ENCODE results near the gene PARD3.

Gene PARD3

DNA sequence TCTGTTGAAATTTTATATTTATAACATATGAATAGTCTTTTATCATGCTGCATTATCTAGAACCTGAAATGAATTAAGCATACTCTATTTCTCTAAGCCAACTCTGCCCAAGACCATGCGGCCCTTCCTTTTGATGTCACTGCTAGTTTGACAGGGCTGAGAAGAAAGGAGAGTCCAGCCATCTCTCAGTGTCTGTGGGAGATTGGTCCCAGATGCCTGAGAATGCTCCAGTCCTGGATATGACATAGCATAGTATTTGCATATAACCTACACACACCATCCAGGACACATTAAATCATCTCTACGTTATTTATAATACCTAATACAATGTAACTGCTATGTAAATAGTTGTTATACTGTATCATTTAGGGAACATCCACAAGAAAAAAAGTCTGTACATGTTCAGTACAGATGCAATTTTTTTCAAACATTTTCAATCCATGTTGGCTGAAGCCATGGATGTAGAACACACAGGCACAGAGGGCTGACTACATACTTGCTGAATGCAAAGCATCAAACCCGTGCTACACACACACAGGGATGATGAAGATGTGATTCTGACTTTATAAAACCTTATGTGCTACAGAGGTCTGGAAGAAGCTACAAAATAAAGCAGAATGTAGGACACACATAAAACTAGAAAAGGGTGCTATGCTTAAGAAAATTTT is 315.4 kb downstream of the PARD3 start:
- no peak overlapping the region for H3K4me2 ChIP-seq (ENCODE audit: low read length)
- no peak for TF ChIP-seq EZH2phosphoT487 (IDR thresholded peaks at IDR 0.05; ENCODE audit: borderline replicate concordance, low read length)
- TF ChIP-seq, protein P1, sequence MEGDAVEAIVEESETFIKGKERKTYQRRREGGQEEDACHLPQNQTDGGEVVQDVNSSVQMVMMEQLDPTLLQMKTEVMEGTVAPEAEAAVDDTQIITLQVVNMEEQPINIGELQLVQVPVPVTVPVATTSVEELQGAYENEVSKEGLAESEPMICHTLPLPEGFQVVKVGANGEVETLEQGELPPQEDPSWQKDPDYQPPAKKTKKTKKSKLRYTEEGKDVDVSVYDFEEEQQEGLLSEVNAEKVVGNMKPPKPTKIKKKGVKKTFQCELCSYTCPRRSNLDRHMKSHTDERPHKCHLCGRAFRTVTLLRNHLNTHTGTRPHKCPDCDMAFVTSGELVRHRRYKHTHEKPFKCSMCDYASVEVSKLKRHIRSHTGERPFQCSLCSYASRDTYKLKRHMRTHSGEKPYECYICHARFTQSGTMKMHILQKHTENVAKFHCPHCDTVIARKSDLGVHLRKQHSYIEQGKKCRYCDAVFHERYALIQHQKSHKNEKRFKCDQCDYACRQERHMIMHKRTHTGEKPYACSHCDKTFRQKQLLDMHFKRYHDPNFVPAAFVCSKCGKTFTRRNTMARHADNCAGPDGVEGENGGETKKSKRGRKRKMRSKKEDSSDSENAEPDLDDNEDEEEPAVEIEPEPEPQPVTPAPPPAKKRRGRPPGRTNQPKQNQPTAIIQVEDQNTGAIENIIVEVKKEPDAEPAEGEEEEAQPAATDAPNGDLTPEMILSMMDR (IDR thresholded peaks at IDR 0.05; ENCODE audit: low read depth, low read length, poor library complexity, severe bottlenecking), result no peak
- H3K36me3 ChIP-seq (ENCODE audit: control insufficient read depth, low read length), result no peaks in the 10 kb centered on the region
- H3K79me2 ChIP-seq (ENCODE audit: control insufficient read depth, low read length), result no peaks in the 10 kb centered on the region
- H3K27ac ChIP-seq (ENCODE audit: low read depth, low read length), result no peak overlapping the region
- no peaks in the 10 kb centered on the region for H3K9me2 ChIP-seq (replicated peaks; ENCODE audit: control insufficient read depth, low read length)
- no peaks in the 10 kb centered on the region for H3K4me1 ChIP-seq (ENCODE audit: control insufficient read depth, low read length)
- no peaks in the 10 kb centered on the region for H3K27me3 ChIP-seq (ENCODE audit: control insufficient read depth, low read length)
- H3K9me3 ChIP-seq (ENCODE audit: control insufficient read depth, insufficient read depth, low read length), result no peaks in the 10 kb centered on the region
- no peaks in the 10 kb centered on the region for H3F3A ChIP-seq (ENCODE audit: control insufficient read depth, insufficient read depth)
- H3K4me3 ChIP-seq (ENCODE audit: low read length), result no peak overlapping the region
- H4K20me1 ChIP-seq (ENCODE audit: control insufficient read depth, insufficient read depth, low read depth, low read length), result no peaks in the 10 kb centered on the region

DNA sequence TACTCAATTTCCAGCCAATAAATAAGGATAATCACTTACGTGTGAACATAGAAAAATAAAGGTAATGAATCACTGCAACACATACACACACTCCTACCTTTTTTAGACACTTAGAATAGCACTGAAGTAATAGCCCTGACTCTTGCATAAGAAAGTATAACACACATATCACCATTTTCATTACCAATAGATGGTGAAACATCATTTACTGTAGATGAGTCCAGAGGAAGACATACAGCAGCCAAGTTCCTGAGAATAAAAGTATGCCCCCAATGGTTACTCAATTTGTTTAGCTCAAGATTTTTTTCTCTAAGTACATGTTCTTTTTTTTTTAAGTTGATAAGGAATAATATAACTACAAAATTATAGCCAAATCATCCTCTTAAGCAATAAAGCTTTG is 316.3 kb downstream of the PARD3 start:
- Histone ChIP-seq H3K4me3 (ENCODE audit: low read length) (no peak overlapping the region), H3K36me3 (ENCODE audit: control insufficient read depth, low read length) (no peaks in the 10 kb centered on the region), H3K9me2 (replicated peaks; ENCODE audit: control insufficient read depth, low read length) (no peaks in the 10 kb centered on the region), H3F3A (ENCODE audit: control insufficient read depth, insufficient read depth) (no peaks in the 10 kb centered on the region), H4K20me1 (ENCODE audit: control insufficient read depth, insufficient read depth, low read depth, low read length) (no peaks in the 10 kb centered on the region), H3K4me2 (ENCODE audit: low read length) (no peak overlapping the region), H3K4me1 (ENCODE audit: control insufficient read depth, low read length) (no peaks in the 10 kb centered on the region), H3K27me3 (ENCODE audit: control insufficient read depth, low read length) (no peaks in the 10 kb centered on the region), H3K79me2 (ENCODE audit: control insufficient read depth, low read length) (no peaks in the 10 kb centered on the region), H3K27ac (ENCODE audit: low read depth, low read length) (no peak overlapping the region), H3K9me3 (ENCODE audit: control insufficient read depth, insufficient read depth, low read length) (no peaks in the 10 kb centered on the region)
- TF ChIP-seq, protein P1 (IDR thresholded peaks at IDR 0.05; ENCODE audit: low read depth, low read length, poor library complexity, severe bottlenecking), result no peak
- no peak for TF ChIP-seq EZH2phosphoT487 (IDR thresholded peaks at IDR 0.05; ENCODE audit: borderline replicate concordance, low read length)

DNA sequence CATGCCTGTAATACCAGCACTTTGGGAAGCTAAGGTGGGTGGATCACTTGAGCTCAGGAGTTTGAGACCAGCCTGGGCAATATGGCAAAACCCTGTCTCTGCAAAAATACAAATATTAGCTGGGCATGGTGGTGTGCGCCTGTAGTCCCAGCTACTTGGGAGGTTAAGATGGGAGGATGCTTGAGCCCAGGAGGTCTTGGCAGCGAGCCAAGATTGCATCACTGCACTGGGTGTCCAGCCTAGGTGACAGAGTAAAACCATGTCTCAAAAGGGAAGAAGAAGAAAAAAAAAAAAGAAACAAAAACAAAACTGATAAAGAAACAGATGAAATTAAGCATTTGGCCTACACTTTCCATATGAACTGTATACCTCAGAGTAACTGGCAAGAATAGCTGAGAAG is 319.2 kb downstream of the PARD3 start:
- H3K27ac ChIP-seq (ENCODE audit: low read depth, low read length), result no peak overlapping the region
- no peaks in the 10 kb centered on the region for H3K79me2 ChIP-seq (ENCODE audit: control insufficient read depth, low read length)
- H3K36me3 ChIP-seq (ENCODE audit: control insufficient read depth, low read length), result no peaks in the 10 kb centered on the region
- H3K9me2 ChIP-seq (replicated peaks; ENCODE audit: control insufficient read depth, low read length), result no peaks in the 10 kb centered on the region
- H3K9me3 ChIP-seq (ENCODE audit: control insufficient read depth, insufficient read depth, low read length), result no peaks in the 10 kb centered on the region
- TF ChIP-seq, protein P1 (IDR thresholded peaks at IDR 0.05; ENCODE audit: low read depth, low read length, poor library complexity, severe bottlenecking), result no peak
- no peak for TF ChIP-seq EZH2phosphoT487 (IDR thresholded peaks at IDR 0.05; ENCODE audit: borderline replicate concordance, low read length)
- peaks cover 7% of the 10 kb centered on the region for H3K4me1 ChIP-seq (ENCODE audit: control insufficient read depth, low read length)
- H3K27me3 ChIP-seq (ENCODE audit: control insufficient read depth, low read length), result no peaks in the 10 kb centered on the region
- no peak overlapping the region for H3K4me2 ChIP-seq (ENCODE audit: low read length)
- H3F3A ChIP-seq (ENCODE audit: control insufficient read depth, insufficient read depth), result no peaks in the 10 kb centered on the region
- no peaks in the 10 kb centered on the region for H4K20me1 ChIP-seq (ENCODE audit: control insufficient read depth, insufficient read depth, low read depth, low read length)
- no peak overlapping the region for H3K4me3 ChIP-seq (ENCODE audit: low read length)
